UCSD-AML1 (cell line): ENCODE data around the gene KSR2.
"Not testable (repeated sequence)": the region's sequence is repeated elsewhere in the genome, so short reads cannot be mapped to it uniquely, and the experiment has no call there.

ENCODE experiments used
- DNase-seq: peaks from one replicate; lab custom pipeline; 2025; ENCODE audit not compliant: unreplicated experiment; lab: John Stamatoyannopoulos, UW

Gene KSR2

DNA sequence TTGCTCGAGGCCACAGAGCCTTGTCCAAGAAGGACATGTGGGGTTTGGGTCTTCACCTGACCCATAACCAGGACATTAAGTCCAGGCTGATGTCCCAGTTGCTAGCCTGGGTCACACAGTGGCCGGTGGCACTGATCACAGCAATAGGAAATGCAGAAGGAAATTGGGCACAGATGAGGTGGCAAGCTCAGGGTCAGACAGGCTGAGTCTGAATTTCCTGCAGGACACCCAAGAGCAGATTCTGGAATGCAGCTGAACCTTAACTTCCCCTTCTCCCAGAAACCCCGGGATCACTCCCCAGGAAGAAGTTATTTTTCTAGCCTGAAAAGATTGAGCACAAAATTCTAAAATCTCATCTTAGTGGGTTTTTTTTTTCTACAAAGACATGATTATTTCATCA, 199.9 kb downstream of the KSR2 start:
- no peak for DNase-seq

DNA sequence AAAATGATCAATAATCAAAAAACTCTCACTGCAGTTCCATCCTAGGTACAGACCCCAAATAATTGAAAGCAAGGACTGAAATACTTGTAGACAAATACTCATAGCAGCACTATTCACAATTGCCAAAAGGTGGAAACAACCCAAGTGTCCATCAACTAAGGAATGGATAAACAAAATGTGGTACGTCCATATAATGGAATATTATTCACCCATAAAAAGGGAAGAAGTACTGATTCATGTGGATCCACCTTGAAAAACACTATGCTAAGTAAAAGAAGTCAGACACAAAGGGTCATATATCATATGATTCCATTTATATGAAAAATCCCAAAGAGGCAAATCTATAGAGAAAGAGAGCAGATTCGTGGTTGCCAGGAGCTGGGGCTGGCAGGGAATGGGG, 202.8 kb downstream of the KSR2 start:
- no peak for DNase-seq

DNA sequence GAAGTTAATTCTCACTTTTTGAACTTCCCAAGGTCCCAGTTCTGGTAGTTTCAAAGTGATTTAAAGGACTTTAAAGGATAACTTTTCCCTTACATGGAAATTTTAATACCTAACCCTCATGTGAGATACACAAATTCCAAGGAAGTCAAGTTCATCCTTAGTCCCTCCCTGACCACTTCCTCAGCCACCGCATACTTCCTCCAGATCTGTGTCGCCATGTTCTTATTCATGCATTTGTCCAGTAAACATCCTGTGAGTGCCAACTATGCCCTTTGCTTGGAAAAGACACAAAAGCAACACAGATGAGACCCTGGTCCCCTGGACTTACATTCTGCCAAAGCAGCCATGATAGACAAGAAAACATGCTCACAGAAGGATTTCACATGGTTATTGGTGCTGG, 206.6 kb downstream of the KSR2 start:
- no peak for DNase-seq

DNA sequence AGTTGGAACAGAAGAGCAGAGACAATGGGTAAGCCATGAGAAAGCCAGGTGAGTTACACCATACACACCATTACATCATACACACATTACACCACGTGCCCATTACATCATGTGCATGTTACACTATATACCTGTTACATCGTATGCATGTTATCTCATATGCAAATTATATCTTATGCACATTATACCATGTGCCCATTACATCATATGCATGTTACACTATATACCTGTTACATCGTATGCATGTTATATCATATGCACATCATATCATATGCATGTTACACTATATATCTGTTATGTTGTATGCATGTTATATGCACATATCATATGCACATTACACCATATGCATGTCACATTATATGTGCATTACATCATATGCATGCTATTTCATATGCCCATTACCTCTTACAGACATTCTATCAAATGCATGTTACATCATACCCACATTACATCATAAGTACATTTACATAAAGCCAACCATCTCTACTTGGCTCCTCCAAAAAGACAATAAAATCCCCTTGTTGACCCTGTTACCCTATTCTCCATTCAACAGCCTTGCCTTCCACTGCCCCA, 207.2 kb downstream of the KSR2 start:
- DNase-seq: no peak

DNA sequence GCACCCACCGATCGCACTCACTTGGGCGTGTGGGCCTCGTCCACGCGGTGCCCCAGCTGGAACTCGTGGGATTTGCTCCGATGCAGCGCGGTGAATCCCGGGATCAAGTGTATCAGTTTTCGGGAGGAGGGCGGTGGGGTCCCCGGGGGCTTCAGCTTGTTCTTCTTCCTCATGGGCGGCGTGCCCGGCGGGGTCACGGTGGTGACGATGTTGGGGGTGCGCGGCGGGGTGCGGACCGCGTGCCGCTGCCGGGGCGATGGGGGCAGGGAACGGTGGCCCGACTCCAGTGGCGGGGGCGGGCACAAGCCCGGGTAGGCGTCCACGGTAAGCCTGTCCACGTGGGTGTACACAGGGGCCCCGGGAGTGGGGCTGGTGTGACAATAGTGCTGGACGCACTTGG, 207.8 kb downstream of the KSR2 start:
- DNase-seq: no peak

DNA sequence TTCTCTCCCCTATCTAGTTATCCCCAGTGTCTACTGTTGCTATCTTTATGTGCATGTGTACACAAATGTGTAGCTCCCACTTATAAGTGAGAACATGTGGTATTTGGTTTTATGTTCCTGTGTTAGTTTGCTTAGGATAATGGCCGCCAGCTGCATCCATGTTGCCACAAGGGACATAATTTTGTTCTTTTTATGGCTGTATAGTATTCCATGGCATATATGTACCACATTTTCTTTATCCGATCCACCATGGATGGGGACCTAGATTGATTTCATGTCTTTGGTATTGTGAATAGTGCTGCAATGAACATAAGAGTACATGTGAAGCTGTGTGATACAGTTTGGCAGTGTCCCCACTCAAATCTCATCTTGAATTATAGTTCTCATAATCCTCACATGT, 218.1 kb downstream of the KSR2 start:
- DNase-seq: no peak

DNA sequence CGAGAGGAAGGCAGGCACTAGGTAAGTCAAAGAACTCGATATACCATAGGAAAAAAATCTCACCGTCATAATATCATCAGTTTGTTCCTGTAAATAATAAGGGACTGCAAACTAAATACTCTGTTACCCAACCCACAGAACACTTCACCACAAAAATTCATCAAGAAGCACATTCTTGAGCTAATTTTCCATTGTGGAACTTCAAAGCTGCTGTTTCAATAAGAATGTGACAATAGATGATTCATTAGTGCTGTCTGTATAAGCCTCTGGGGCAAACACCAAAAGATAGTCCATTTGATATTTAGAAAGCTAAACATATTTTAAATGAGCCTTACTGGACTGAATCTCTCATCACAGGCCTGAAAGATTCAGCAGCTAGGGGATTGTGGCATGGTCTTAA, 219.4 kb downstream of the KSR2 start:
- DNase-seq: no peak

DNA sequence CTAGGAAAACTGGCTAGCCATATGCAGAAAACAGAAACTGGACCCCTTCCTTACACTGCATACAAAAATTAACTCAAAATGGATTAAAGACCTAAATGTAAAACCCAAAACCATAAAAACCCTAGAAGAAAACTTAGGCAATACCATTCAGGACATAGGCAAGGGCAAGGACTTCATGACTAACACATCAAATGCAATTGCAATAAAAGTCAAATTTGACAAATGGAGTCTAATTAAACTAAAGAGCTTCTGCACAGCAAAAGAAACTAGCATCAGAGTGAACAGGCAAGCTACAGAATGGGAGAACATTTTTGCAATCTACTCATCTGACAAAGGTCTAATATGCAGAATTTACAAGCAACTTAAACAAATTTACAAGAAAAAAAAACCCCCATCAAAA, 222.4 kb downstream of the KSR2 start:
- DNase-seq: not testable (repeated sequence)

DNA sequence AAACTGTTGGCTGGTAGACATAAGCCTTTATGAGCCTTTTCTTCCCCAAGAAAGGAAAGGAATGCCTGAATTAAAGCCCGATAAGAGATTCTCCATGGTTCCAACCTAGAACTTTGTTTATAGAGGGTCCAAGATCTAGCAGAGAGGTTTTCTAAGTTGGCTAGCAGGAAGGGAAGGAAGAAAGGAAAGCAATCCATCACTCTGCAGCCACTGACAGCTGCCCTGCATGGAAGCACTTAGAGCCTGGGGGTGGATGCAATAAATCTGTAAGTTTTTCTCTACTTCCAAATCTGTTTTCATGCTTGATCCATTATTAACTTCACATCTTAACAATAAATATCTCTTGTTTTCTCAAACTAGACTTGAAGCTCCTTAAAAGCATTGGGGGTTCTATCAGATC, 224.4 kb downstream of the KSR2 start:
- no peak for DNase-seq

DNA sequence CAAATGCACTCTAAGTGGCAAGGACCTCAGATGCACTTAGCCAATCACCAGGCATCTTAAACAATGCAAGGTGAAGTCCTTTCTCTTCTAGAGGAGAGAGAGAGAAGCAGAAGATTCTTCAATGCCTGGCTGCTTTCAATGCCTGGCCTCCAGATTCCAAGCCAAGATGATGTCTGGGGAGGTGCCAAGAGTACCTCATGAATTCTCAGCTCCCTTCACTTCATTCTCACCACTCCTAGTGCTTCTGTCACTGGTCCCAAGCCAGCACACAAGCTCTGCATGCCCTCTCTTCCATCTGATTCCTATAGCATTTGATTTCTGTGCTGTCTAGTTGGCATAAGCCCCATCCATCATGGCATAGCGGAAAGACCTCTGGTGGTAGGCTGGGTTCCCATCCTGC, 225.0 kb downstream of the KSR2 start:
- DNase-seq: no peak

DNA sequence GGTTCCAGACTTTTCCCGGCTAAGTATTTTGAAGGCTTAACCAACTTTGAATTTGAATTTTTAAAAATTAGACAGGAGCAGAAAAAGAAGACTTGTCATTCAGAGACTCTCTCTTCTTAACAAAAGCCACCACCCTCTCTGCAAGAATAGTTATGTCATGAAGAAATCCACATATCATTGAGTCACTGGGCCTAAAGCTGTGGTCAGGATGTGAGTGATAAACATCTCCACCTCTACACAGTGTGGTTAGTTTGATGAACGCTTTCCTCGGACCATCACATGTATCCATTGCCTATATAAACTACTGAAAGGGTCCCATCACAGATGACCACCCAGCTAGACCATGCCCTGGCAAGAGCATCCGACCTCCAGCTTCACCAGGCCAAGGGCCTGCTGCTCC, 226.1 kb downstream of the KSR2 start:
- DNase-seq: no peak

DNA sequence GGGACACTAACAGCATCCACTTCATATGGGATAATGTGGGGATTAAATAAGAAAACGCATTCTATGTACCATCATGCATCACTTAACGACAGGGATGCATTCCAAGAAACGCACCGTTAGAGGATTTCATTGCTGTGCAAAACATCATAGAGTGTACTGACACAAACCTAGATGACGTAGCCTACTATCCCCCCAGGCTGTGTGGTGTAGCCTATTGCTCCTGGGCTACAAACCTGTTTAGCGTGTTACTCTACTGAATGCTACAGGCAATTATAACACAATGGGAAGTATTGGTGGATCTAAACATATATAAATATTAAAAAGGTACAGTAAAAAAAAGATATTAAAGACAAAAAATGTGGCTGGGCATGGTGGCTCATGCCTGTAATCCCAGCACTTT, 230.6 kb downstream of the KSR2 start:
- DNase-seq: no peak

DNA sequence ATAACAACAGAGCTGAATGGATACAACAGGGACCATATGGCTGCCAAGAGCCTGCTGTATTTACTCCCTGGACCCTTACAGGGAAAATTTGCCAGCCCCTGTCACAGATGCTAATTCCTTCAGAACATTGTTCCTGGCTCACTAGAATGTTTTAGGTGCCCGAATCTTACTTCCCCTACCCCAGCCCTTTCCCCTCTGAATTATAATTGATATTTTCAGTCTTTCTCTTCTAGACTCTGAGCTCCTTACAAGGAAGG, 235.3 kb downstream of the KSR2 start:
- DNase-seq: no peak

DNA sequence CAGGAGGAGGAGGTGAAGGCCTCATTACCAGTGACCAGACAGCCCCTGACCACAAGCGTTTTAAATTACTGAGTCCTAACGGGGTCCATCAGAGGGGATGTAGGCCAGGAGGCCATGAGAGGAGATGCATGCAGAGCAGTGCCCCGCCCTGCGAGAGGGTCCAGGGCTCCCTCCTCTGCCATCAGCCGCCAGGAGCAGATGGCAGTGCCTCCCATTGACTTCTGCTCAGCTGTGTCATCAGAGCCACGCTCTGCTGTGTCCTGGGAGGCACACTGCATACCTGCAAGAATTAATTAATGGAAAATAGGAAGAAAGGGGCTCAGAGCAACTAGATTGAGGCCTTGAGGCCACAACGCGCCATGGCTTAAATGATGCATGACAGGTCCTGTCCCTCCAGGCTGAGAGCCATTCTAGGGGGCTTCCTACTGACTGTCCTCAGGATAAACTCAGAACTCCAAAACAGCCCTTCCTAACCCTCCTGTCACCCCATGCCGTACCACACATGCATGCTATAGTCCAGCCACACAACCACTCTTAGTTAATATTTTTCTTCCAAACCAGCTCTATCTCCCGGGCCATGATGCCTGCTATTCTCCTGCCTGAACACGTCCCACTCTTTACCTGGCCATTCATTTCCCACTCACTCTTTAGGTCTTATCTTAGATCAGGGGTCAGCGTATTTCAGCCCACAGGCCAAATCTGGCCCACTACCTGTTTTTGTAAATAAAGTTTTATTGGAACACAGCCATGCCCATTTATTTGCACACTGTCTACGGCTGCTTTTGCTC, 235.8 kb downstream of the KSR2 start:
- no peak for DNase-seq

DNA sequence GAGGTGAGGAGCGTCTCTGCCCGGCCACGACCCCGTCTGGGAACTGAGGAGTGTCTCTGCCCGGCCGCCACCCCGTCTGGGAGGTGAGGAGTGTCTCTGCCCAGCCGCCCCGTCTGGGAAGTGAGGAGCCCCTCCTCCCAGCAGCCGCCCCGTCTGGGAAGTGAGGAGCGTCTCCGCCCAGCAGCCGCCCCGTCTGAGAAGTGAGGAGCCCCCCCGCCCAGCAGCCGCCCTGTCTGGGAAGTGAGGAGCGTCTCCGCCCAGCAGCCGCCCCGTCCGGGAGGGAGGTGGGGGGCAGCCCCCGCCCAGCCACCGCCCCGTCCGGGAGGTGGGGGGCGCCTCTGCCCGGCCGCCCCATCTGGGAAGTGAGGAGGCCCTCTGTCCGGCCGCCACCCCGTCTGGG, 237.7 kb downstream of the KSR2 start:
- DNase-seq: not testable (repeated sequence)

DNA sequence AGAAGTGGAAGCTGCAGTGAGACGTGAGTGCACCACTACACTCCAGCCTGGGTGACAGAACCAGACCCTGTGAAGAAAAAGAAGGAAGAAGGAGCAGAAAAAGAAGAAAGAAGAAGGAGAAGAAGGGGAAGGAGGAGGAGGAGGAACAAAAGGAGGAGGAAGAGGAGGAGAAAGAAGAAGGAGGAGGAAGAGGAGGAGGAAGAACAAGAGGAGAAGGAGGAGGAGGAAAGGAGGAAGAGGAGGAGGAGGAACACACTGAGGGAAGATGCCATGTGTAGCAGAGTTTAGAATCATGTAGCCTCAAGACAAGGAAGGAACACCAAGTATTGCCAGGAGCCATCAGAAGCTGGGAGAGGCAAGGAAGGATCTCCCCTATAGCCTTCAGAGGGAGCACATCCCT, 241.5 kb downstream of the KSR2 start:
- no peak for DNase-seq

DNA sequence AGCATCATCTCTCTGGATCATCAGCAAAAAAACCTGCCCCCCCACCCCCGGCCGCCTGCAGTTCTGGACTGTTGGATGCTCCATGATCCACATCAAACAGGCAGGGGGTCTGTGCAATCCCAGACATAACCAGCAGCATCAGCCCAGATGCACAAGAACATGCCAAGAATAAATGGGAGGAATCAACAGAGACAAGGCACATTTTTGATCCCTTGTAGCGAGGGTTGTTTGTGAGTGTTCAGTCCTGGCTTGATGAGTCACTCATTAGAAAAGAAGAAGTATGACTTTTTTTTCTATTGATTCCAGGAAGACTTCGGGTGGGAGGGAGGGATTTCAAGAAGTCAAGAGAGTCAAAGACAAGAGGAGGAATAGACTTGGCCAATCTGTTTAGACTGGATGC, 244.2 kb downstream of the KSR2 start:
- no peak for DNase-seq

DNA sequence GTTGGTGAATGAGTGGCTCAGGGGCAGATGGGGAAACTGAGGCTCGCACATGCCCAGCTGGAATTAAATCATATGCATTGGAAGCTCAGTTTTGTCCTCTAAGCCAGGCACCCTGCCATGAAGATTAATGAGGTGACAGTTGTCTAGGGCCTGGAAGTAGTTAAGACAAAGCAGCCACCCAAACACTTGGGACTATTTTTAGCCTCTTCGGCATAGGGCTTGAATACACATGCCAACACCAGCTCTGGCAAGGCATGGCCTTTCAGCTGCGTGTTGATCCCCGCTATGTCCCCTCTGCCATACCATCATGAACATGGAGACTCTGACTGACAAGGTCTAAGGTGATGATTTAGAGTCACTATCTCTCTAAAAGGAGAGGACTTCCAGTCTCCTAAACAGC, 250.2 kb downstream of the KSR2 start:
- no peak for DNase-seq

DNA sequence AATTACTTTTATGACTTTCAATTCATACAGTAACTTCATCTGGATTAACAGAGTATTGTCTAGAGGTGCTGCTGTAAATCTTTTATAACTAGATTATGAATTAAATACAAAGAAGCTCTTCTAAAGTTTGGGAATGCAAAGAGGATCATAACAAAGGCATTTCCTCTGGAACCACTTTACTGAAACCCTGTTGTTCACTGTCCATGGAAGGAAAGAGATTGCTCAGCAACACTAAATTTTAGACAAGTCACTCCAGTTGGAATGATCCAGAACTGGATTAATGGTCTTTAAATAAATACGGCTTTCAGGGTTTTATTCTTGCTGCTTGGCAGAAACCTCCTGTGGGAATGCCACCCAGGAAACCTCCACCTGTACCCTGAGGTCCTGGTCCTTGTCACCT, 250.6 kb downstream of the KSR2 start:
- no peak for DNase-seq

DNA sequence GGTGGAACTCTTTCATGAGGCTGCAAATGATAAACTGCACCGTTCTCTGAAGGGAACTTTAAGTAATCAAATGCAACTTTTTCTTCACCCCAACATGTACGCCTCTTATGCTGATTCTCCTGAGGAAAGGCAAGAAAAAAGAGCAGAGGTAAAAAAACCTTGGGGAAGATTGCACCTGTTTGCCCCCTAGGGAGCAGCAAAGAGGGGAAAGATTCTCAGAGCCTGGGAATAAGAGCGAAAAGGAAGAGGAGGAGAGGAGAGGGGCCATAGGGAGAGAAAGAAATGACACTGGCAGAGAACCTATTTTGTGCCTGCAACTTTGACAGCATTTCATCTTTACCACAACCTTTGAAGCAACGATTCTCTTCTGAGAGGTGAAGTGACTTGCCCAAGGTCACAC, 254.6 kb downstream of the KSR2 start:
- no peak for DNase-seq

DNA sequence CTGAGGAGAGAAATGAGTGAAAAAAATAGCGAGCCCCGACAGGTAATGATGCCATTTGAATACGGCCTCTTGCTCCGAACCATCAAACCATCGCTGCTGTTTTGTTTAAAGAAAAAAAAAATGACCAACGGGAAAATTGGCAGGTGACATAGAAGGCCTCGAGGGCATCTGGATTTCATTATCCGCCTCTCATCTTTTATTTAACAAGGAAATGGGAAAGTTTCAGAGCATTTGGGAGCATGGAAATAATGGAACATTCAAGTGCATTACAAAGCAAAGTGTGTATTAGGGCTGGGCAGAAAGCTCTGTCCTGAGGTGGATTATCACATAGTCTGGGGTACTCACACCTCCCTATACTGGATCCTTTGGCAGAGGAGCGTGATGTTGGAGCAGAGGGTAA, 258.7 kb downstream of the KSR2 start:
- DNase-seq: no peak

DNA sequence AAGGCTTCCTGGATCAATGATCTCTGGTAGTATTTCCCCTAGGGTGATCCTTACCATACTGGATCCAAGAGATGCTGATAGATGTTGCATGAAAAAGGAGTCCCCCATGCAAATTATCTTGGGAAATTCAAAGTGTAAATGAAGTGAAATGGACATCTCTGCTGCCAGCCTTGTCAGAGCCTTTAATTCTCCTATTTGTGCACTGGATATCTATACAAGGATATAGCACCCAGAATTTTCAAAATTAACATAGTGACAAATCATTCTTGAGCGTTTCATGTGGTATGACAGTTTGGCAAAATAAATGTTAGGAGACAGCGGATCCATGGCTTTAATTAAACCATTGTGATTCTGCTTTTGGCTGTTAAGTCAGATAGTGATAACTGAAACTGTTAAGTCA, 260.9 kb downstream of the KSR2 start:
- no peak for DNase-seq

DNA sequence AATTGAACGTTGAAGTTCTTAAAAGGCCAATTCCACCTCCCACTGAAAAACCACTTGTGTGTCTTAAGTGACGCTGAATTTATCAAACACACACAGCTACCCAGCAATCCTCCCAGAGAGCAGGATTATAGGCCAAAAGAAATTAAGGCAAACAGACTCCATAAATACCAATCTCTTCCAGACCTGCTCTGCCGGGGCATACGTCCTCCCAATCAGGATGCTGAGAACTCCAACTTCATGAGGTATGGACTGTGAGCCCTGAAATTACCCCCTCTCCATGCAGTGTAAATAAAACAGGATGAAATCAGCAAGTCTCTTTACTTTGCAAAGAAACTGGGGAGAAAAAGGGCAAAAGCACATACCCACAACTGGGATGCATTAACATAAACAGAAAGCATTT, 265.2 kb downstream of the KSR2 start:
- no peak for DNase-seq
